ENCODE results near the gene TMEM156. TPM values are rescaled to one million over a fixed set of nuclear protein-coding genes. Genes with fewer than 3 reads are reported as not detected.
"Not testable (repeated sequence)": the region's sequence is repeated elsewhere in the genome, so short reads cannot be mapped to it uniquely, and the experiment has no call there.

The TMEM156 gene
- total RNA-seq, 3 donors from 2014 or later, result 0.32 to 7.5 (median 1.0) TPM

DNA sequence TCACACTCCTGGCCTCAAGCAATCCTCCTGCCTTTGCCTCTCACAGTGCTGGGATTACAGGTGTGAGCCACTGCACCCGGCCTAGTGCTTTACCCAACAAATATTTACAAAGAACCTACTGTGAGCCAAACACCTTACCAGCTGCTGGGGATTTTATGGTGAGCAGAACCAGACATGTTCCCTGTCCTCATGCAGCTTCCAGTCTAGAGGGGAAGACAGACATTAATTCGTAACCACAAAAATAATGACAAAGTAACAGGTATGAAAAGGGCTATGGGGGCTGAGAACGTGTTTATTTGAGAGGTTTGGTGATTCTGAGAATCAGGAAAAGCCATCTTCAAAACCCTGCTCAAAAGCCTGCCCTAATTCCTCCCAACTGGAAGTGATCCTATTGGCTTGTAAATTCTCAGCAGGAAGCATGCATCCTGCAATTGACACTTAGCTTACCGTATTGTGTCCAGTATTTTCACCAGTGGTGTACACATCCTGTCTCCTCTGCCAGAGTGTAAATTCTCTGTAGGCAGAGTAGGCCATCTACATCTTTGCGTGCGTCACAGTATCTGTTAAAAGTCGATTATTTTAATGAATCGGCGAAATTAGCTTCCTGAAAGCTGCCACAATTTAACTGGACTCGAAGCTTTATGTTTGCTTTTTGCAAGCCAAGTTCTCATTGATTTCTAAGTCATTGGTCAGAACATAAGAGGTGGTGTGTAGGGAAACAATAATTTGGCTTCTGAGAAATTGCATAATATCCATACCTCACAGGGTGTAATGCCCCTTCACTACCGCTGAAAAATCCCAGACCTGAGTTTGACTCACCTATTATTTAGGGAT, 67.0 kb downstream of the TMEM156 start:
- Histone ChIP-seq H3K27me3 (no peaks in the 10 kb centered on the region), H3K27ac (no peak overlapping the region), H3K4me3 (no peak overlapping the region), H3K9me3 (no peaks in the 10 kb centered on the region), H3K4me1 (no peaks in the 10 kb centered on the region), H3K36me3 (no peaks in the 10 kb centered on the region)
- no peak for DNase-seq (ENCODE audit: low spot score in 2 of 2)
- intact Hi-C loops (cut with DNase I; ENCODE audit: low total_unique reads), result loop anchor here (10.0 kb wide), 1 partner anchor 540 kb away; no protein-coding TSS in a partner anchor
- TF ChIP-seq POLR2A (IDR thresholded peaks at IDR 0.05), result no peak
- TF ChIP-seq CTCF (IDR thresholded peaks at IDR 0.05), result no peak

GRCh38 chr4:38959248-38959647, 73.0 kb downstream of the TMEM156 start:
- H3K9me3 ChIP-seq; H3K27me3 ChIP-seq; H3K27ac ChIP-seq; H3K4me1 ChIP-seq; H3K36me3 ChIP-seq; intact Hi-C loops (cut with DNase I; ENCODE audit: low total_unique reads); H3K4me3 ChIP-seq; DNase-seq (ENCODE audit: low spot score in 2 of 2): not testable (repeated sequence)

DNA sequence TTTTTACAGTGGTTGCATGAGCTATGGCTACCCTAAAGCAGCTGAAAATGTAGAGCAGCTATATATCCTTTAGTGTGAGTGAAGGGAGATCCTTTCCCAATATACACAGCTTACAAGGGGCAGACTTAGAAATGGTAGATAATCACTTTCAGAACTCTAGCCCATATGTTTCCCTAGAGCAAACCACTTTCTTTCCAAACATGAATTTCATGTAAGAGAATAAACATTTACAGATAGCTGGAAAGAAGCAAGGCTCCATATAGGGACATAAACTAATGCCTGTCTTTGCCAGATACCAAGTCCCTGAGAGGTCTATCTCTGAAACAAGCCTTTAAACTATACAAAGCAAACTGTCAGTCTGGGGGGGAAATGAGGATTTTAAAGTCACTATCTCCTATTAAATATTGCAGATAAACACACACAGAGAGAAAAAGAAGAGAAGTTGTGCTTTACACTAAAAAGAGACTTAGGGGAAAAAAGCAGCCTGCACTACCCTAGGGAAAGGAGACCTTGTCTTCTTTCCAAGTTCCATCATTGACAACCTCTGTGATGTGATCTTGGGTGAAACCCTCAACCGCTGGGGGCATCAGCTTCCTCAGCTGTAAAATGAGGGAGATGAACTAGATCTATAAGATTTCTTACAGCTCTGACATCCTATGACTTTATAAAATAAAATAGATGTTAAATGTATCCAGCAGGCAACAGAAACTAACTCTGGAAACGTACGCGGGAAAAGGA, 73.6 kb downstream of the TMEM156 start:
- no peak for DNase-seq (ENCODE audit: low spot score in 2 of 2)
- no peaks in the 10 kb centered on the region for H3K36me3 ChIP-seq
- H3K9me3 ChIP-seq, result no peaks in the 10 kb centered on the region
- intact Hi-C loops (cut with DNase I; ENCODE audit: low total_unique reads), result no loop called here
- no peak for TF ChIP-seq POLR2AphosphoS5 (IDR thresholded peaks at IDR 0.05)
- no peak for TF ChIP-seq POLR2A (IDR thresholded peaks at IDR 0.05)
- no peak for TF ChIP-seq CTCF (IDR thresholded peaks at IDR 0.05)
- no peaks in the 10 kb centered on the region for H3K4me1 ChIP-seq
- no peak overlapping the region for H3K27ac ChIP-seq
- no peaks in the 10 kb centered on the region for H3K27me3 ChIP-seq
- no peak overlapping the region for H3K4me3 ChIP-seq

DNA sequence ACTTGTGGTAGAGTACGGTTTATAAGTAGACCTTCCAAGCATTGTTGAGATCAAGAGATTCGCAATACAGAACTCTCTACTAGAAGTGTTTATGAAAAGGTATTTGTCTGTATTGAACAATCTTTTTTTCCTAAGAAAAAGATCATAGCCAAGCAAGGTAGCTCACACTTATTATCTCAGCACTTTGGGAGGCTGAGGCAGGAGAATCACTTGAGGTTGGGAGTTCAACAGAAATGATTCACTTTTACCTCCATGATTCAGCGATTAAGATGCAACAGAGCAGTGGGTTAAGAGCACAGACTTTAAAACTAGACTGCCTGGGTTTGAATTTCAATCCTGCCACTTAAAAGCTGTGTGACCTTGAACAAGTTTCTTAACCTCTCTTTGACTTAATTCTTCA, 74.3 kb downstream of the TMEM156 start:
- Histone ChIP-seq H3K27ac (no peak overlapping the region), H3K36me3 (no peaks in the 10 kb centered on the region), H3K9me3 (no peaks in the 10 kb centered on the region), H3K4me3 (no peak overlapping the region), H3K27me3 (no peaks in the 10 kb centered on the region), H3K4me1 (no peaks in the 10 kb centered on the region)
- DNase-seq (ENCODE audit: low spot score in 2 of 2), result no peak
- TF ChIP-seq POLR2A (IDR thresholded peaks at IDR 0.05), result no peak
- TF ChIP-seq POLR2AphosphoS5 (IDR thresholded peaks at IDR 0.05), result no peak
- TF ChIP-seq CTCF (IDR thresholded peaks at IDR 0.05), result no peak
- intact Hi-C loops (cut with DNase I; ENCODE audit: low total_unique reads), result no loop called here

DNA sequence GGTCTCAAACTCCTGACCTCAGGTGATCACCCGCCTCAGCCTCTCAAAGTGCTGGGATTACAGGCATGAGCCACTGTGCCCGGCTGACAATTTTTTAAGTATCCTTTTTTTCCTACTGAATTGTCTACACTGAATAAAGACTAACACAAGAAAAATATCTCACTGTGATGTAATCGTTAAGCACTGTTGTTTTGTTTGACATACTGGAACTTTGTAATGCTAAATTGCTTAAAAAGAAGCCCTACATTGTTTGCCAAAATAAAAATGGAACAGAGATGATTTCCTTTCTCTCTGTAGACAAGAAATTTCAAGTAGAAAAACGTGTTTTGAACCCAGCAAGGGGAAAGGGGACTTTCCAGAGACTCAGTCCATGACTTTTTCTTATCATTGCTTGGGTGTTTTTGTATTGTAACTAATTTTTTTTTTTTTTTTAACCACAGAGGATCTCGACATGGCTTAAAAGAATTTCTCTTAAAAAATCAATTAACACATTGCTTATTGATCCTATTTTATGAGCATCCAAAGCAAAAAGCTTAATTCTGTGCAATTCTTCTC, 74.9 kb downstream of the TMEM156 start:
- TF ChIP-seq POLR2A (IDR thresholded peaks at IDR 0.05), result no peak
- TF ChIP-seq CTCF (IDR thresholded peaks at IDR 0.05), result no peak
- no peak for TF ChIP-seq POLR2AphosphoS5 (IDR thresholded peaks at IDR 0.05)
- H3K27ac ChIP-seq, result no peak overlapping the region
- no peaks in the 10 kb centered on the region for H3K27me3 ChIP-seq
- H3K36me3 ChIP-seq, result no peaks in the 10 kb centered on the region
- DNase-seq (ENCODE audit: low spot score in 2 of 2), result no peak
- no peaks in the 10 kb centered on the region for H3K4me1 ChIP-seq
- no peaks in the 10 kb centered on the region for H3K9me3 ChIP-seq
- intact Hi-C loops (cut with DNase I; ENCODE audit: low total_unique reads), result no loop called here
- no peak overlapping the region for H3K4me3 ChIP-seq

Measured in breast epithelium (tissue), 4 donors.